ENCODE data around the gene JPH2. TPM values are rescaled to one million over a fixed set of nuclear protein-coding genes. Genes with fewer than 3 reads are reported as not detected.

Gene JPH2
- total RNA-seq, 1 donor from 2014 or later, result 35.2 TPM

- DNase-seq (ENCODE audit: low spot score), result no peak
Observed at GRCh38 chr20:44125332-44126127, 61.5 kb downstream of the JPH2 start.

GRCh38 chr20:44123874-44124535, 63.0 kb downstream of the JPH2 start:
- no peak for DNase-seq (ENCODE audit: low spot score)

GRCh38 chr20:44123251-44123650, 63.7 kb downstream of the JPH2 start:
- no peak for DNase-seq (ENCODE audit: low spot score)

- DNase-seq (ENCODE audit: low spot score), result no peak
Observed at GRCh38 chr20:44120676-44121425, 66.1 kb downstream of the JPH2 start.

GRCh38 chr20:44118185-44119033, 68.6 kb downstream of the JPH2 start:
- no peak for DNase-seq (ENCODE audit: low spot score)

- no peak for DNase-seq (ENCODE audit: low spot score)
Observed at GRCh38 chr20:44117296-44118184, 69.4 kb downstream of the JPH2 start.

GRCh38 chr20:44115762-44116644, 71.0 kb downstream of the JPH2 start:
- no peak for DNase-seq (ENCODE audit: low spot score)

- no peak for DNase-seq (ENCODE audit: low spot score)
Observed at GRCh38 chr20:44115181-44115580, 71.8 kb downstream of the JPH2 start.

GRCh38 chr20:44113618-44114376, 73.2 kb downstream of the JPH2 start:
- no peak for DNase-seq (ENCODE audit: low spot score)

- no peak for DNase-seq (ENCODE audit: low spot score)
Observed at GRCh38 chr20:44112889-44113617, 73.9 kb downstream of the JPH2 start.

- no peak for DNase-seq (ENCODE audit: low spot score)
Observed at GRCh38 chr20:44112456-44112855, 74.5 kb downstream of the JPH2 start.

GRCh38 chr20:44111712-44112335, 75.2 kb downstream of the JPH2 start:
- DNase-seq (ENCODE audit: low spot score), result no peak

GRCh38 chr20:44110816-44111568, 76.0 kb downstream of the JPH2 start:
- DNase-seq (ENCODE audit: low spot score), result no peak

- no peak for DNase-seq (ENCODE audit: low spot score)
Observed at GRCh38 chr20:44109951-44110361, 77.0 kb downstream of the JPH2 start.

GRCh38 chr20:44106615-44107014, 80.4 kb downstream of the JPH2 start:
- DNase-seq (ENCODE audit: low spot score), result no peak

GRCh38 chr20:44104798-44105517, 82.0 kb downstream of the JPH2 start:
- DNase-seq (ENCODE audit: low spot score), result no peak

Data from ureter (tissue), 1 donor.